Endometrial microvascular endothelial cells (primary cell): ENCODE results near the gene WSB1. TPM values are rescaled to one million over a fixed set of nuclear protein-coding genes. Genes with fewer than 3 reads are reported as not detected.

Experiments used
- in situ Hi-C: cut with HindIII; loops from 2 replicates; pipeline ENCODE4 v1.10.0; 2017; ENCODE audit warnings: low sequenced_read_pairs, low pct_unique_long_range_greater_than_20kb; ENCODE audit errors: inconsistent ontology term
- total RNA-seq: library from RNA; depleted of rRNA; stranded (reverse); fragments of >200 nt; gene quantifications from one replicate; pipeline ENCODE4 v1.2.3, GENCODE V29; 2015; ENCODE audit errors: inconsistent ontology term

WSB1 gene
- total RNA-seq, 1 donor from 2014 or later: 73.8 TPM

DNA sequence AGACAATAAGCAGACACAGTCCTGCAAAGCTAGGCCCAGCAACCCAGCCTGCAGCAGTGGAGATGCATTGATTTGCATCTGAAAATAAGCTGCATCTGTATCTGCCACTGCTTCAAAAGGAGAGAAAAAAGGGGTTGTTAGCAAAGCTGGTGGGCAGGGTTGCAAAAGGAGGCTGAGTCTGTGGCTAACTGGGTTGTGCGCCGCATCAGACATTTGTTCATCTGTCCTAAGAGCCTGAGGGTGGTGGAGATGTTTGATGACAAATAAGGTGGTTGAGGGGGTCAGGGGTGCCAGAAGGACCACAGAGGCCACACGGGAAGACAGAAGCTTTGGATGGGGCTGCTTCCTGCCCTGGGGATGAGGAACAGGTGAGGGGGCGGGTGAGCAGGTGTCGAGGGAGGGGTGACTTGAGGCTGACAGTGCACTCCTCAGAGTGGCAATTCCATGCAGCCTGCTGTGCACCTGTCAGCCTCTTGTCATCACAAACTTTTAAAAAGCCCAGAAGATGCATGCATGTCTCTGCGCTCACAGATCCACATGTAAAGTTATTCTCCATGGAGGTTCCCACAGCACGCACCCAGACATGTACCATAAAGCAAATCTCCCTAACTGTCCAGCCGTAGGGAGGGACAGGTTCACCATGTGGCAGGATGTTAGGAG, 35.4 kb downstream of the WSB1 start:
- in situ Hi-C loops: no loop called here

DNA sequence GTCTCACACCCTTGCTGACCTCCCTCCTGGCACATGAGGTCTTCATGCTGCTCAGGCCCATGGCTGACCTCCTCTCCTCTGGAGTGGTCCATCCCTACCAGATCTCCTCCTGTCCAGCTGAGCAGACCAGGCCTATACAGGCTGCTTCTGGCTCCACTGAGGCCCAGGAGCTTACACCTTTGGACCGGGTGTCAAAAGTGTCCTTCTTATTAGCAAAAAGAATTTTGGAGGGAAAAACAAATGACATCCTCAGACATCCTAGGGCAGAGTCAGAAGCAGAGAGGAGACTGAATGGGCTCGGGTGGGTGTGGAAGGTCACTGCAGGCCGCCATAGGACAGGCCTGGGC, 38.1 kb downstream of the WSB1 start:
- in situ Hi-C loops: loop anchor here (10.0 kb wide), 1 partner anchor 87 kb away; no protein-coding TSS in a partner anchor

DNA sequence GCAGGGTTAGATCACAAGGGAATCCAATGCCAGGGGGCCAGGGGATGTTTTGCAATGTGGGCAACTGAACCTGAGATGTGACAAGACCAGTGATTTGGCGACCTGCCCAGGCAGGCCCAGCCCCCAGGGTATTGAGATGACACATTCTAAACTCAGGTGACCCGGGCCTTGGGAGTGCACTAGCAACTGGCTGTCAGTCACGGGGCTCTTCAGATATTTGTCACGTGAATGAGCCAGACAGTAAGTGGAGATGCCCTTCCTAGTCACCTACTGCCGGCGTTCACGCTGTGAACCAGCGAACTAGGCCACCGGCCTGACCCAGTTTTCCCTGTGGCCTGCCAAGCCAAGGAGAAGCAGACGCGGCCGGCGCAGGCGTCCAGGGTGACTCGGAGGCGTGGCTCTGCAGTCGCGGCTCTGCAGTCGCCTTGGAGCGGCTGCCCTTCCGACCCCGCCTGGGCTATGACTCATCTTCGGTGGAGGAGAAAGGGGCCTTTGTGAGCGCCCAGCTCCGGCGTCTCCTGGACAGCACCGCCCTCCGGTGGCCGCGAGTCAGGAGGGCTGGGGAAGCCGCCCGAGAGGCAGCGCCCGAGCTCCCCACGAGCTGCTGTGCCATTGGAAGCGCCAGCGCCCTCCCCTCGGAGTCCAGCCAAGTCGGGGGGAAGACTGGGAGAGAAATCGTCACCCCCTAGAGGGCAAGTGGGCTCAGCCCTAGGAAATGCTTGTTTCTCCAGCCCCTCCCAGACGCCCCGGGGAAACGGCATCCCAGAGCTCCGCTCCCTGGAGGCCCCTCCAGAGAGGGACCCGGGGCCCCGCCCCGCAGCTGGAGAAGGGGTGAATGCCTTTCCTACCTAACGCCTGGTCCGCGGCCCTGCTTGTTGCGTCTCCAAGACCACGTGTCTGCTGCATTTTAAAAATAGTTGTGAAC, 38.8 kb downstream of the WSB1 start:
- in situ Hi-C loops: loop anchor here (10.0 kb wide), 1 partner anchor 88 kb away; no protein-coding TSS in a partner anchor

DNA sequence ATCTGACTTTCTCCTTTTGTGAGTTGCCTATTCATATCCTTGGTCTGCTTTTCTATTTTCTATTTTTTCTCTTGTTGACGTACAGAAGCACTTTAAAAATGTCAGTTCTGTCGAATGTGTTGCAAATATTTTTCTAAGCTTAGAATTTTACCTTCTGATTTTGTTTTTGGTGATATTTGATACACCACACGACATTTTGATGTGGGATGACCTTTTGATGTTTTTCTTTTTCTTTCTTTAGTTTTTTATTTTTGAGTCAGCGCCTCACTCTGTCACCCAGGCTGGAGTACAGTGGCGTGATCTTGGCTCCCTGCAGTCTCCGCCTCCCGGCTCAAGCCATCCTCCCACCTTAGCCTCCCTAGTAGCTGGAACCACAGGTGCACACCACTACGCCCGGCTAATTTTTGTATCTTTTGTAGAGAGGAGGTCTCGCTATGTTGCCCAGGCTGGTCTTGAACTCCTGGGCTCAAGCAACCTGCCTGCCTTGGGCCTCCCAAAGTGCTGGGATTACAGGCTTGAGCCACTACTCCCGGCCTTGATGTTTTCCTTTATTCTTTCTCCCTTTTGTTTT, 39.6 kb downstream of the WSB1 start:
- in situ Hi-C loops: loop anchor here (10.0 kb wide), 1 partner anchor 89 kb away; no protein-coding TSS in a partner anchor

DNA sequence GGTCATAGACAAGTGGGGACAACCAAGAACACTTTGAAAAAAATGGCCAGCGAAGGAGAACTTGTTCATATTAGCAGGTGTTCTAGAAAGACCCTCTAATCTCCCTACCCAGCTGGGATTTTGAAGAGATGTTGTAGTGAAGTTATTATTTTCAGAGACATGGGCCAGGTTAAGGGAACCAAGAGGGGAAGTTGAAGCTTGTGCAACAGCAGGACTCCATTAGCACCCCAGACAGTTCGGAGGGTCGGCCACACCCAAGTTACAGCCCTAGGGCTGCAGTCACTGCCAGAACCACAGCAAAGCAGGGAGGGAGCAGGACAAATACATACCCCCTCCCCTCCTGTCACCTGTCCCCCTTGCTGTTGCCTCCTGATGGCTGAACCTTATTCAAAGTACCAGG, 42.3 kb downstream of the WSB1 start:
- in situ Hi-C loops: loop anchor here (10.0 kb wide), 1 partner anchor 91 kb away; no protein-coding TSS in a partner anchor

DNA sequence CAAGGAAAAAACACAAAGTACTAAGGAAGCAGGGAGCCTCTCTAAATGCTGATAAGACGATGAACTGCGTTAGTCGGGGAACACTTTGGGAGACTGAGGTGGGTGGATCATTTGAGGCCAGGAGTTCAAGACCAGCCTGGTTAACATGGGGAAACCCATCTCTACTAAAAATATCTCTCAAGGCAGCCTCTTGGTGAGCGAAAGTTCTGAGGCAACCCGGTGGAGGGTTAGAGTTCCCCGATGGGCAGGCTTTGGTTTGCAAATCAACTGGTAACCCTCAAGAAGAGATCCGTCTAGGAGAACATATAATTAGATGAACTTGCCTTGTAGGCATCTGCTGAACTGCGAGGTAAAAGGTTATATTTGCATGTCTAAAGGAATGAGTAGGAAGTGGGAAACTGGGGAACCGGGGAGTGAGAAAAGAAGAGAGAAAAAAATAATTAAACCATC, 44.6 kb downstream of the WSB1 start:
- in situ Hi-C loops: loop anchor here (10.0 kb wide), 1 partner anchor 94 kb away; no protein-coding TSS in a partner anchor

DNA sequence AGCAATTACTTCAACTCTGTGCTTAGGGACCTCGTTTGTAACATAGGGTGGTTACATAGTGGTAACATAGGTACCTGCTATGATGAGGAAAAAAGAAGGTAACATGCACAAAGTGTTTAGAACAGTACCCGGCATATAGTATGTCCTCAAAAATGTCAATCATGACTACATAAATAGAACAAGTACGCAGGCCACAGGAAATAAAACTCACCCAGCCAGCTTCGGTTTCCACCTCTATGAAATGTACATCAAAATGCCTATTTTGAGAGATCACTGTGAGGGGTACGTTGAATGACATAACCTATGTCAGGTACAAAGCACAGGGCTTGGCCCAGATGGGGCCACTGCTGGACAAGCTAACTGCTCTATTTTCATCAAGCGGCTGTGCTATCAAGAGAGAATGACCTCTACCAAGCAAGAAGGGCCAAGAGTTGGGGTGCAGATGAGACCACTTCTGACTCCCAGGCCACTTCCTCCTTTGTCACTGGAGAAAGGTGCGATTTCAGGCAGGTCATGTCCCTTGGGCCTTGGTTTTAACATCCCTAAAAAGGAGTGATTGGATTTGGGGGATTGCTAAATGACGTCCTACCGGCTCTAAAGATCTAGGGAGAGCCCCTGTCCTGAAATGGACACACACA, 45.4 kb downstream of the WSB1 start:
- in situ Hi-C loops: loop anchor here (10.0 kb wide), 1 partner anchor 95 kb away; no protein-coding TSS in a partner anchor

DNA sequence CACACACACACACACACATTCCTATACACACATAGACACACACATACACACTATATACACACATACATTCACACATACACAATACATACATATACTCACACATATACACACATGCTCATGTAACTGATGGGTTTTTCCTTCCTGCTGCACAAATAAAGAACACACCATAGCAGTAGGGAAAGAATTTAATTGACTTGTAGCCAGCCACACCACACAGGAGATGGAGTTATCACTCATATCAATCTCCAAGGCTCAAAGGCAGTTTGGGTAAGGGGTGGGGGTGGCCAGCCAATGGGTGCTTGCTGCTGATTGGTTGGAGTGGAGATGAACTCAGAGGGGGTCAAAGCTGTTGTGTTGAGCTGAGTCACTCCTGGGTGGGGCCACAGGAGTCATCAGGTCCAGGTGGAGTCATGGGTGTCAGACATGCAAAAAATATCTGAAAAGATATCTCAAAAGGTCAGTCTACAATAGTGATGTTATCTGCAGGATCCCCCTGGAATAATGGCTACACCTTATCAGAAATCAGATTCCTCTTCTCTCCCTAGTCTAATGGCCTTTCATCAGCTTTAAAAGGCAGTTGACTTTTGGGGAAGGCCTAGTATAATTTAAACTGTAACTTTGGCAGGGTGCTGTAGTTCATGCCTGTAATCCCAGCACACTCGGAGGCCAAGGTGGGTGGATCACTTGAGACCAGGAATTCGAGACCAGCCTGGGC, 46.1 kb downstream of the WSB1 start:
- in situ Hi-C loops: loop anchor here (10.0 kb wide), 1 partner anchor 95 kb away; no protein-coding TSS in a partner anchor

DNA sequence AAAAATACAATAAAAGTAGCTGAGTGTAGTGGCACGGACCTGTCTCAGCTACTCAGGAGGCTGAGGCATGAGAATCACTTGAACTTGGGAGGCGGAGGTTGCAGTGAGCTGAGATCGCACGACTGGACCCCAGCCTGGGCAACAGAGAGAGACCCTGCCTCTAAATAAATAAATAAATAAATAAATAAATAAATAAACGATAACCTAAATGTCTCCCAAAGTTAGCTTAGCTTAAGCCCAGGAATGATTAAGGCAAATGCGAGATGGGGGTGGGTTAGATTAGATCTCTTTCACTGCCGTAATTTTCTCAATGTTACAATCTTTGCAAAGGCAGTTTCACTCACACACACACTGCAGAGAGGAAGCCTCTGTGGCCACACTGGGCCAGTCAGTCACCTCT, 46.7 kb downstream of the WSB1 start:
- in situ Hi-C loops: no loop called here

DNA sequence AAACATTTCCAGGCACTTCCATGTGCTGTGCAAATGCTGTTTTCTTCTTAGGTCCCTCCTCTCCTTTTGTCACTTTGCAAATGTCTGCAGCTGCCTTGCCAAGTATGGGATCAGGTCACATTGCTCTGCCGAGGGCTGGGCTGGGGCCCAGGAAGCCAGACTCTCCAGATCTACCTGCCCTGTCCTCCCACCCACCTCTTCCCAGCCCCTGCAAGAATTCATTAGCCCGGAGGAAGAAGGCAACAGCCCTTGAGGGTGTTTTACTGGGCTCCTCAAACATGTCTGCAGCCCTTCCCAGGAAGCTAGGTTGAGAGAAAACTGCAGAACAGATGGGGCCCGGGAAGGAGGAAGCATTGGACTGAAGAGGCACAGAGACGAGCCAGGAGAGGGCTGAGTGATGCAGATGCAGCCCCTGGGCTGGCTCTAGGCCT, 47.1 kb downstream of the WSB1 start:
- in situ Hi-C loops: no loop called here

DNA sequence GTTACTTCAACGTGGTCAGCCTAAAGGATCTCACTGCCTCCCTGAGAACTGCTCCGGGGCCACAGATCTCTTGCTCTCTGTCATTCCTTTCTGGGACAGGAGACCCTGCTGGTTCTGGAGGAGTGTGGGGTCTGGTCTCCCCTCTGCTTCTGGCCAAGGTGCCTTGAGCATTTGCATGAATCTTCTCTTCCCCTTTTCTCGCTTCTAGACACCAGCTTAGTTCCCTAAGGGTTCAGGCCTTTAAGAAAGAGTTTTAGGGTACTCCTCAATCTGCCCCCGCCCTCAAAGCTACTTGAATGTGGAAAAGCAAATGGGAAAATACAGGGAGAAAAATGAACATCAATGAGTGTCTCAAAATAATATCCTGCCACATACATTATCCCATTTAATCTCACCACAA, 48.1 kb downstream of the WSB1 start:
- in situ Hi-C loops: no loop called here

DNA sequence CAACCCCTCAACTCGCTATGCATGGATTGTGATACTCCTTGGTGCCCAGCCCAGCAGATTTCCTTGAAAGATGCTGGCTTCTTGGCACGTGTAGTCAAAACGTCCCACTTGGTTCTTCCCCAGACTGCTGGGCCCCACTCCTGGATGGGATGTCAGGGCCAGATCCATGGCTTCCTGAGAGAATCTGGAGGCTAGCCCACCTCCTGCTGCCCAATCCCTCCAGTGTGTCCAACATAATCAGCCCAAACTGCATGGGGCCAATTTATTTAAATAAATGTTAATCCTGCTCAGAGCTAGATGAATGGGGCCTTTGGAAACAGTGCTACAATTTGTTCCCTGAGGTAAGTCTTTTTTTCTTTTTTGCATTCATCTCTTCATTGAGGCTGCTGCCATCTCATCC, 49.4 kb downstream of the WSB1 start:
- in situ Hi-C loops: no loop called here

DNA sequence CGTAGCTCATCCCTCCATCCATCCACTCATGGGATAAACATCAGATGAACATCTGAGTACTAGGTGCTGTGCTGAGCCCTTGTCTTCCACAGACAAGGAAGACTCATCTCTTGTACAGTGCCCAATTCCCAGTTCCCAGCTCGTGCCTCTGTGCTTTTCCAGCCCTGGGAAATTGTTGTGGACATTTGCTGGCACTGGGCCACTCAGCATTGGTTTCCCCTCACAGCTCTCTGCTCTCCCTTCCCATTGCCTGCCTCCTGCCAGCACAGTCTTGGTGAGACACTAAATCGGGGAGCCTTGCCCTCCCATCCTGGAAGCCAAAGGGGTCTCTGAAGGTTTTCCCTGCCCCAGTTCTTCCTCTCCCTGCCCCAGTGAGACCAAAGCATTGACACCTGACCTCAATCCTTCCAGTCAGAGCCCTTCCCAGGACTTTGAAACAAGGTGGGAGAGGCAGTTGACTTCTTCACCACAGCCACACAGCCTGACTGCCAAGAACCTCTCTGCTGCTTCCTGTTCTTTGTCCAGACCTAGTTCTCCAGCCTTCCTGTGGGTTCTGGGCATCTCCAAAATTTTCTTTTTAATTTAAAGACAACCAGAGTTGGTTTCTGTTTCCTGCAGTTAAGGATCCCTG, 50.2 kb downstream of the WSB1 start:
- in situ Hi-C loops: no loop called here

DNA sequence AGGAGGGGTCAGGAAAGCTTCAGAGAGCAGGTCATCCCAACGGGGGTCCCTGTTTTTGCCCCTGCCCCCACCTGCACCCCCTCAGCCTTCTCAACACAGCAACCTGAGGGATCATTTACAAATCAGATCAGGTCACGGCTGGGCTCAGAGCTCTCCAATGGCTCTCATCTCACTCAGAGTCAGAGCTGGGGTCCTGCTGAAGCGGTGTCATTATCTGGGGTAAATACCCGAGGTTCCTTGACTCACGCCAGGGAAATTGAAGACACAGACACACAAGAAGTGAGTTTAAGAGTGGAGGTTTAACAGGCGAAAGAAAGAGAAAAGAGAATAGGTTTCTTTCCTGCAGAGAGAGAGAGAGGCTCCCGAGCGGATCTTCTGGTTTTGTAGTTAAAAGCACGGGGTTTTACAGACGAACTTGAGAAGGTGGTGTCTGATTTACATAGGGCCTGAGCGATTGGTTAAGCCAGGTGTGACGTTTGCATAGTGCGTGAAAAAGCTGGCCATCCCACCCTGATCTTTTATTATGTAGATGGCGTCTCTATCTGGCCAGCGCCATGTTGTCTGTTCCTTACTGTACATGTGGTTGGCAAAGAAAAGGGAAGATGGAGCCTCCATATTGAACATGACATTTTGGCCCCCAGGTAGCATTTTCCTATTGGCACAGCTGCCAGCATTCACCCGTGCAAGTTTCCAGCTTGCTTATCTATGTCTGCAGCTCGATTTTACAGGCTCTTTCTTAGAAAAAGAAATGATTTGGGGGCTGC, 51.4 kb downstream of the WSB1 start:
- in situ Hi-C loops: no loop called here

DNA sequence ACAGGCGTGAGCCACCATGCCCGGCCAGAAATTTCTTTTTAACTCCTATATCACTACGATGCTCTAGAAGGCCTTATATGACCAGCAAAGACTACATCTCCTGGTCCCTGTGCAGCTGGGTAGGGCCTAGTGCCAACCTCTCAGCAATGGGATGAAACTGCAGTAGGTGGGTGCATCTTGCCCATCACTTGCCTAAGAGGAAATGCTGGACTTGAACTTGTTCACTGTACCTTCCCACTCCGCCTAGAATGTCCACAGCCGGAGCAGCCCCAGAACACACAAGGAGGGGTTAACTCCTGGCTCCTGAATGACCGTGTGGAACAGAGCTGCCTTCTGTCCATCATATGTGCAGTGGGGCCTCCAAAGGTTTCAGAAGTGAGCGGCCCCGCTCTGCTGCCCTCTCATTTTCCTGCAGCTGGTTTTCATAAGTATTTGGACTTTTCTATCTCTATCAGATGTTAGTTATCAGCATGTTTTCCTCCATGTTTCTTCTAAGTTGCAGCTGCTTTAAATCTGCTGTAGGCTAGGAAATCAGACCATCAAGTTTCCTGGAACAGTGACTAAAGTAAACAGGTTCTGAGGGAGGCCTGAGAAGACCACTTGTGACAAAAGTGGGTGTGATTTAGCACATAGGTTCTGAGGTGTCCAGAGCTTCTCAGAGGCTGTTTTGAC, 52.5 kb downstream of the WSB1 start:
- in situ Hi-C loops: no loop called here

DNA sequence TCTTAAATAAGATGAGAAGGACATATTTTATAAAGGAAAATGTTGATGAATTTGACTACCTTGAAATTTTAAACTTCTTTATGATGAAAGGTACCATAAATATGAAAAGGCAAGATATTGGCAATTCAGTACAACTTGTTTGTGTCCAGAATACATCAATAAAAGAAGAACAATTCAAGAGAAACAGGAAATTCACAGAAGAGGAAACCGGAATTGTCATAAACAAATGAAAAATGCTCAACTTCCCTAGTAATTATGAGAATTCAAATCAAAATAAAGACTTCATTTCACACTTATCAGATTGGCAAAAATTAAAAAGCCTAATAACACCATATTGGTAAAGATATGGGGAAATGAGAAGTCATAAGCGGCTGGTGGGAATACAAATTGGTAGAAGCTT, 54.3 kb downstream of the WSB1 start:
- in situ Hi-C loops: no loop called here

DNA sequence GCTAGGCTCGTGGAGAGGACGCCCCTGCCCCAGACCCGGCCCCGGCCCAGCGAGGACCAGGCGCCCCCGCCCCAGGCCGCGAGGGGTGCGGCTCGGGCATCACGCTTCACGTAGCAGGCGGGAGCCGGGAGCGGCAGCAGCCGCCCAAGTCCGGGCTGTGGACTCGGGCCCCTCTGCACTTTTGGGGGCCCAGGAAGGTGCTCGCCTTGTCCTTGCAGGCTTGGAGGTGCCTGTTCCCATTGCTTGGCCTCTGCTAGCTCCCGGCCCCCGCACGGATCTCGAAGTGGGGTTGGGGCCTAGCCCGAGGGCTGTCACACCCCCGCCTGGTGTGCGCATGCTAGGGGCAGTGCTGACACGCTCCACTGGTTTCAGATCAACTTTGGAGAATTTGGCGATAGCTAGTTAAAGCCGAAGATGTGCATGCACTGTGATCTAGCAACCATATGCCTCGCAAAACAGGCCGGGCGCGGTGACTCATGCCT, 55.7 kb downstream of the WSB1 start:
- in situ Hi-C loops: no loop called here
